Activated naive CD4-positive, alpha-beta T cell treated with anti-CD3 and anti-CD28 coated beads for 36 hours (primary cell): ENCODE measurements around the gene STAB2. TPM values are rescaled to one million over a fixed set of nuclear protein-coding genes. Genes with fewer than 3 reads are reported as not detected.

Experiments
- CTCF ChIA-PET: fragments of 350-600 bp; sonication (Branson Sonifier 250); formaldehyde crosslinking; loops from one replicate; lab custom pipeline; 2021; ENCODE audit warnings: antibody characterized with exemption; lab: Charles Lee
- DNase-seq: peaks from one replicate; pipeline ENCODE4 v3.0.0-alpha.2; 2020
- H3K27ac Mint-ChIP-seq: one replicate; pipeline ENCODE4 v1.8.0; 2021; ENCODE audit warnings: mild to moderate bottlenecking, mixed read lengths
- H3K27me3 Mint-ChIP-seq: one replicate; pipeline ENCODE4 v1.8.0; 2021; ENCODE audit warnings: low read depth, mixed read lengths
- H3K36me3 Mint-ChIP-seq: one replicate; pipeline ENCODE4 v1.8.0; 2021; ENCODE audit warnings: low read depth, mixed read lengths
- H3K4me1 Mint-ChIP-seq: one replicate; pipeline ENCODE4 v1.8.0; 2021; ENCODE audit warnings: low read depth, mixed read lengths
- H3K4me3 Mint-ChIP-seq: one replicate; pipeline ENCODE4 v1.8.0; 2021; ENCODE audit warnings: mild to moderate bottlenecking, moderate library complexity, mixed read lengths
- H3K9me3 Mint-ChIP-seq: one replicate; pipeline ENCODE4 v1.8.0; 2021; ENCODE audit warnings: mixed read lengths
- intact Hi-C: fragments of 100-400 bp; cut with micrococcal nuclease; formaldehyde crosslinking; loops from one replicate; pipeline ENCODE4 v1.15.1; 2023
- total RNA-seq, 2 experiments: library from RNA; stranded (reverse); gene quantifications; one replicate each; pipeline ENCODE4 v1.2.3, GENCODE V29; 2021

Gene STAB2
- total RNA-seq, 2 experiments from 2014 or later, result not detected

- Mint-ChIP-seq H3K36me3 (no peaks in the 10 kb centered on the region), H3K27ac (no peak overlapping the region), H3K4me3 (no peak overlapping the region), H3K27me3 (peaks cover 6% of the 10 kb centered on the region), H3K9me3 (no peaks in the 10 kb centered on the region), H3K4me1 (no peaks in the 10 kb centered on the region)
- DNase-seq, result no peak
- intact Hi-C loops, result no loop called here
- CTCF ChIA-PET, result no interaction called here
Measured at GRCh38 chr12:103743788-103744187, 156.7 kb downstream of the STAB2 start.

GRCh38 chr12:103745962-103746361 lies 158.9 kb downstream of the STAB2 start:
- intact Hi-C loops, result no loop called here
- Mint-ChIP-seq H3K4me3 (no peak overlapping the region), H3K4me1 (no peaks in the 10 kb centered on the region), H3K27me3 (peaks cover 6% of the 10 kb centered on the region), H3K9me3 (no peaks in the 10 kb centered on the region), H3K27ac (no peak overlapping the region), H3K36me3 (no peaks in the 10 kb centered on the region)
- DNase-seq, result no peak
- CTCF ChIA-PET, result no interaction called here

- Mint-ChIP-seq H3K36me3 (no peaks in the 10 kb centered on the region), H3K27ac (no peak overlapping the region), H3K9me3 (no peaks in the 10 kb centered on the region), H3K27me3 (peaks cover 2% of the 10 kb centered on the region), H3K4me3 (no peak overlapping the region), H3K4me1 (no peaks in the 10 kb centered on the region)
- intact Hi-C loops, result no loop called here
- no peak for DNase-seq
- CTCF ChIA-PET, result interaction anchor here (0.8 kb wide), 1 partner anchor 115 kb away, joined by 3 read pairs; no protein-coding TSS in a partner anchor
Measured at GRCh38 chr12:103748002-103748401, 160.9 kb downstream of the STAB2 start.

GRCh38 chr12:103748875-103749274 lies 161.8 kb downstream of the STAB2 start:
- H3K4me1 Mint-ChIP-seq, result no peaks in the 10 kb centered on the region
- H3K27ac Mint-ChIP-seq, result no peak overlapping the region
- DNase-seq, result no peak
- no peaks in the 10 kb centered on the region for H3K9me3 Mint-ChIP-seq
- peaks cover 2% of the 10 kb centered on the region for H3K27me3 Mint-ChIP-seq
- intact Hi-C loops, result no loop called here
- CTCF ChIA-PET, result interaction anchor here (0.8 kb wide), 1 partner anchor 116 kb away, joined by 3 read pairs; no protein-coding TSS in a partner anchor
- H3K4me3 Mint-ChIP-seq, result no peak overlapping the region
- no peaks in the 10 kb centered on the region for H3K36me3 Mint-ChIP-seq

- H3K27ac Mint-ChIP-seq, result no peak overlapping the region
- DNase-seq, result no peak
- no peak overlapping the region for H3K4me3 Mint-ChIP-seq
- CTCF ChIA-PET, result interaction anchor here (0.6 to 1.1 kb wide), 2 partner anchors 208 to 782 kb away, joined by 3 to 4 read pairs; no protein-coding TSS in a partner anchor
- no peaks in the 10 kb centered on the region for H3K36me3 Mint-ChIP-seq
- intact Hi-C loops, result no loop called here
- no peaks in the 10 kb centered on the region for H3K4me1 Mint-ChIP-seq
- H3K27me3 Mint-ChIP-seq, result peaks cover 2% of the 10 kb centered on the region
- H3K9me3 Mint-ChIP-seq, result no peaks in the 10 kb centered on the region
Measured at GRCh38 chr12:103751171-103751570, 164.1 kb downstream of the STAB2 start.

GRCh38 chr12:103751600-103751999 lies 164.5 kb downstream of the STAB2 start:
- Mint-ChIP-seq H3K36me3 (no peaks in the 10 kb centered on the region), H3K4me1 (no peaks in the 10 kb centered on the region), H3K9me3 (no peaks in the 10 kb centered on the region), H3K27me3 (peaks cover 2% of the 10 kb centered on the region), H3K27ac (no peak overlapping the region), H3K4me3 (no peak overlapping the region)
- no peak for DNase-seq
- CTCF ChIA-PET, result interaction anchor here (0.6 to 1.1 kb wide), 3 partner anchors 35 to 782 kb away, joined by 3 to 4 read pairs (median 3); no protein-coding TSS in a partner anchor
- intact Hi-C loops, result no loop called here

- Mint-ChIP-seq H3K36me3 (no peaks in the 10 kb centered on the region), H3K9me3 (no peaks in the 10 kb centered on the region), H3K27ac (no peak overlapping the region), H3K4me3 (no peak overlapping the region), H3K27me3 (no peaks in the 10 kb centered on the region), H3K4me1 (no peaks in the 10 kb centered on the region)
- CTCF ChIA-PET, result interaction anchor here (1.5 kb wide), 1 partner anchor 10 kb away, joined by 3 read pairs; no protein-coding TSS in a partner anchor
- intact Hi-C loops, result no loop called here
- no peak for DNase-seq
Measured at GRCh38 chr12:103755425-103755824, 168.4 kb downstream of the STAB2 start.

- H3K27me3 Mint-ChIP-seq, result no peaks in the 10 kb centered on the region
- H3K27ac Mint-ChIP-seq, result no peak overlapping the region
- no peak overlapping the region for H3K4me3 Mint-ChIP-seq
- no peaks in the 10 kb centered on the region for H3K36me3 Mint-ChIP-seq
- H3K4me1 Mint-ChIP-seq, result no peaks in the 10 kb centered on the region
- CTCF ChIA-PET, result interaction anchor here (1.5 kb wide), 1 partner anchor 9 kb away, joined by 3 read pairs; no protein-coding TSS in a partner anchor
- intact Hi-C loops, result no loop called here
- DNase-seq, result no peak
- H3K9me3 Mint-ChIP-seq, result no peaks in the 10 kb centered on the region
Measured at GRCh38 chr12:103756443-103756842, 169.4 kb downstream of the STAB2 start.

GRCh38 chr12:103757248-103757647 lies 170.2 kb downstream of the STAB2 start:
- no peaks in the 10 kb centered on the region for H3K9me3 Mint-ChIP-seq
- no peak overlapping the region for H3K4me3 Mint-ChIP-seq
- DNase-seq, result no peak
- CTCF ChIA-PET, result no interaction called here
- intact Hi-C loops, result no loop called here
- H3K27ac Mint-ChIP-seq, result no peak overlapping the region
- no peaks in the 10 kb centered on the region for H3K36me3 Mint-ChIP-seq
- H3K27me3 Mint-ChIP-seq, result no peaks in the 10 kb centered on the region
- no peaks in the 10 kb centered on the region for H3K4me1 Mint-ChIP-seq

GRCh38 chr12:103758310-103759089 lies 171.4 kb downstream of the STAB2 start:
- H3K27ac Mint-ChIP-seq, result no peak overlapping the region
- intact Hi-C loops, result no loop called here
- H3K36me3 Mint-ChIP-seq, result peaks cover 3% of the 10 kb centered on the region
- no peaks in the 10 kb centered on the region for H3K27me3 Mint-ChIP-seq
- H3K9me3 Mint-ChIP-seq, result no peaks in the 10 kb centered on the region
- H3K4me3 Mint-ChIP-seq, result no peak overlapping the region
- no peak for DNase-seq
- H3K4me1 Mint-ChIP-seq, result no peaks in the 10 kb centered on the region
- CTCF ChIA-PET, result no interaction called here

GRCh38 chr12:103762473-103762872 lies 175.4 kb downstream of the STAB2 start:
- Mint-ChIP-seq H3K4me1 (no peaks in the 10 kb centered on the region), H3K27me3 (no peaks in the 10 kb centered on the region)
- CTCF ChIA-PET, result no interaction called here

GRCh38 chr12:103765322-103765721 lies 178.2 kb downstream of the STAB2 start:
- no peaks in the 10 kb centered on the region for H3K27me3 Mint-ChIP-seq
- DNase-seq, result no peak
- no peaks in the 10 kb centered on the region for H3K9me3 Mint-ChIP-seq
- CTCF ChIA-PET, result interaction anchor here (0.9 kb wide), 1 partner anchor 9 kb away, joined by 3 read pairs; no protein-coding TSS in a partner anchor
- peaks cover 14% of the 10 kb centered on the region for H3K36me3 Mint-ChIP-seq
- no peak overlapping the region for H3K4me3 Mint-ChIP-seq
- H3K27ac Mint-ChIP-seq, result no peak overlapping the region
- no peaks in the 10 kb centered on the region for H3K4me1 Mint-ChIP-seq
- intact Hi-C loops, result no loop called here

More at GRCh38 chr12:103762473-103762872, 175.4 kb downstream of the STAB2 start:
- no peaks in the 10 kb centered on the region for H3K9me3 Mint-ChIP-seq
- no peak overlapping the region for H3K27ac Mint-ChIP-seq
- H3K36me3 Mint-ChIP-seq, result peaks cover 14% of the 10 kb centered on the region
- DNase-seq, result no peak
- intact Hi-C loops, result no loop called here
- H3K4me3 Mint-ChIP-seq, result no peak overlapping the region

- CTCF ChIA-PET, result no interaction called here
- Mint-ChIP-seq H3K4me1 (no peaks in the 10 kb centered on the region), H3K27ac (no peak overlapping the region), H3K9me3 (no peaks in the 10 kb centered on the region), H3K27me3 (no peaks in the 10 kb centered on the region), H3K36me3 (peaks cover 14% of the 10 kb centered on the region), H3K4me3 (no peak overlapping the region)
- DNase-seq, result no peak
- intact Hi-C loops, result no loop called here
Measured at GRCh38 chr12:103766028-103766427, 179.0 kb downstream of the STAB2 start.
